ENCODE measurements around the gene CHPT1.

The CHPT1 gene

DNA sequence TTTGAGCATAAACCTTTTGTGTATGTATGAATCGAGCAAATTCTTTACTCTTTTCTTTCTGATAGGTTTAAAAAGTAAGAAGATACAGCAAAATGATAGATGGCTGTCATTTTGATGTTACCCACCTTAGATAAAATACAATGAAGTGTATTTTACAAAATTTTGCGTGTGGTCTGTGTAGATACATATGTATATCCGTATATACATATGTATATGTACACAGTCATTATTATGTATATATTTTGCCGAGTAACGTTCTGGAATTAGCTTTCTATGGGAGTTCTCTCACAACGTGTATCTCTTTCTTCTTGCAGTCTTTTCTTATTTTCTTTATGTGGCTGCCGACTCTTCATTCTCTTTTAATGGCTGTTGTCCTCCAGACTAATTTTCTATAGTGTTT is 32.4 kb upstream of the CHPT1 start:
- Histone ChIP-seq H3K79me2 (ENCODE audit: insufficient read depth, low read length) (no peaks in the 10 kb centered on the region), H2AFZ (ENCODE audit: low read depth, low read length) (no peak overlapping the region), H3K9me3 (ENCODE audit: insufficient read depth, low read length, severe bottlenecking) (no peaks in the 10 kb centered on the region), H4K20me1 (ENCODE audit: insufficient read depth, low read length) (no peaks in the 10 kb centered on the region), H3K4me2 (ENCODE audit: insufficient read depth, low read length) (no peak overlapping the region), H3K4me1 (ENCODE audit: insufficient read depth, low read length) (no peaks in the 10 kb centered on the region), H3K36me3 (ENCODE audit: insufficient read depth, low read length) (no peaks in the 10 kb centered on the region), H3K27me3 (ENCODE audit: insufficient read depth, low read length, poor library complexity) (peaks cover 3% of the 10 kb centered on the region), H3K9ac (ENCODE audit: low read depth, low read length) (no peak overlapping the region), H3K27ac (ENCODE audit: low read length) (no peak overlapping the region), H3K4me3 (ENCODE audit: low read depth in 1 of 2, low read length in 2 of 2) (no peak overlapping the region)
- DNase-seq (no peak), ATAC-seq (ENCODE audit: insufficient read depth, low read depth) (no peak)
- TF ChIP-seq, protein P1, sequence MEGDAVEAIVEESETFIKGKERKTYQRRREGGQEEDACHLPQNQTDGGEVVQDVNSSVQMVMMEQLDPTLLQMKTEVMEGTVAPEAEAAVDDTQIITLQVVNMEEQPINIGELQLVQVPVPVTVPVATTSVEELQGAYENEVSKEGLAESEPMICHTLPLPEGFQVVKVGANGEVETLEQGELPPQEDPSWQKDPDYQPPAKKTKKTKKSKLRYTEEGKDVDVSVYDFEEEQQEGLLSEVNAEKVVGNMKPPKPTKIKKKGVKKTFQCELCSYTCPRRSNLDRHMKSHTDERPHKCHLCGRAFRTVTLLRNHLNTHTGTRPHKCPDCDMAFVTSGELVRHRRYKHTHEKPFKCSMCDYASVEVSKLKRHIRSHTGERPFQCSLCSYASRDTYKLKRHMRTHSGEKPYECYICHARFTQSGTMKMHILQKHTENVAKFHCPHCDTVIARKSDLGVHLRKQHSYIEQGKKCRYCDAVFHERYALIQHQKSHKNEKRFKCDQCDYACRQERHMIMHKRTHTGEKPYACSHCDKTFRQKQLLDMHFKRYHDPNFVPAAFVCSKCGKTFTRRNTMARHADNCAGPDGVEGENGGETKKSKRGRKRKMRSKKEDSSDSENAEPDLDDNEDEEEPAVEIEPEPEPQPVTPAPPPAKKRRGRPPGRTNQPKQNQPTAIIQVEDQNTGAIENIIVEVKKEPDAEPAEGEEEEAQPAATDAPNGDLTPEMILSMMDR (IDR thresholded peaks at IDR 0.05; ENCODE audit: borderline replicate concordance, extremely low read depth, low read length, poor library complexity, severe bottlenecking): no peak
- no peak for TF ChIP-seq EZH2 (IDR thresholded peaks at IDR 0.05; ENCODE audit: borderline replicate concordance, low read depth, low read length, severe bottlenecking)

DNA sequence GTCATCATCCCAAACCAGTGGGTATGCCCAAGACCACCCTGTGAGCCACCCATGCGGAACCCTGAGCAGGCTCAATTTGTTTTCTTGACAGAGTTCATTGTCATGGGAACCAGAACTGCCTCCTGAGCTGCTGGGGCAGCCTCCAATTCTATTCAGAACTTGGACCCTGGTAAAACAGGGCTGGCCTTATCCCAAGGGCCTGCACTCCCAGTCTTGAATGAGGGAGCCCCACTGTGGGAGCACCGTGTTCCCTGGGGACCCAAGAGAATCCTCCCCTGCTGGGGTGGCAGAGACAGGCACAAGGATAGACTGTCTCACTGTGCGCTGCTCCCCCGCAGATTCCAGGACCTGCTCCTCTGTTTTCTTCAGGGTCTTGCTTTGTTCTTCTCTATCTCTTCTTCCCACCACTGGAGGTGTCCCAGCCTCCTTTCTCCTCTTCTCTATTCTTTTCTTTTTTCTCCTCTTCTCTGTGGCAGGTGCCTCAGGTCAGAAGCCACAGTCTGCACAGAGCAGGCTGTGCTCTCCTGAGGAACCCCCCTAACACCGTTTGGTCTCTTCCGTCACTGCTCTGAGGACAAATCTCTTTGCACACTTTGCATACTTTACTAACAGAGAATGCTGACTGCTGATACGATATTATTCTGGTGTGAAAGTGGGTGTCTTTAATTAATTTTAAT is 31.2 kb upstream of the CHPT1 start:
- ATAC-seq (ENCODE audit: insufficient read depth, low read depth): no peak
- H2AFZ ChIP-seq (ENCODE audit: low read depth, low read length): no peak overlapping the region

DNA sequence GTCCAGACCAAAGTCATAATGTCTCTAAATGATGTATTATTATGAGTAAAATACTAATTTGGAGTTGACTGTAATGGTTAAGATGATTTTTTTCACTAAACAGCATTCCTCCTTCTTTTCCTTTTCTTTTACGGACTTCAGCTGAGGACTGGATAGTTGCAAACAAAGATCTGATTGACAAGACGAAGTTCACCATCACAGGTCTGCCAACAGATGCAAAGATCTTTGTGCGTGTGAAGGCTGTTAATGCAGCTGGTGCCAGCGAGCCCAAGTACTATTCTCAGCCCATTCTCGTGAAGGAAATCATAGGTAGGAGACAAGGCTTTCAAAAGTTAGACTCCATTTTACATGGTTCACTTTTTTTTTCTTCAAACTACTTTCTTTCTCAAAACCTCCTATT is 29.8 kb upstream of the CHPT1 start:
- Histone ChIP-seq H3K36me3 (ENCODE audit: insufficient read depth, low read length) (no peaks in the 10 kb centered on the region), H3K27me3 (ENCODE audit: insufficient read depth, low read length, poor library complexity) (peaks cover 3% of the 10 kb centered on the region), H3K27ac (ENCODE audit: low read length) (no peak overlapping the region), H3K79me2 (ENCODE audit: insufficient read depth, low read length) (no peaks in the 10 kb centered on the region), H2AFZ (ENCODE audit: low read depth, low read length) (no peak overlapping the region; the same call in 1 of the 2 replicates), H3K4me1 (ENCODE audit: insufficient read depth, low read length) (peaks cover 5% of the 10 kb centered on the region; the same call in 1 of the 2 replicates), H3K9me3 (ENCODE audit: insufficient read depth, low read length, severe bottlenecking) (no peaks in the 10 kb centered on the region), H4K20me1 (ENCODE audit: insufficient read depth, low read length) (no peaks in the 10 kb centered on the region), H3K4me2 (ENCODE audit: insufficient read depth, low read length) (no peak overlapping the region), H3K4me3 (ENCODE audit: low read depth in 1 of 2, low read length in 2 of 2) (no peak overlapping the region), H3K9ac (ENCODE audit: low read depth, low read length) (no peak overlapping the region)
- DNase-seq (no peak), ATAC-seq (ENCODE audit: insufficient read depth, low read depth) (no peak)
- TF ChIP-seq, protein P1 (IDR thresholded peaks at IDR 0.05; ENCODE audit: borderline replicate concordance, extremely low read depth, low read length, poor library complexity, severe bottlenecking): no peak
- TF ChIP-seq EZH2 (IDR thresholded peaks at IDR 0.05; ENCODE audit: borderline replicate concordance, low read depth, low read length, severe bottlenecking): no peak

More for the DNA sequence above, 31.2 kb upstream of the CHPT1 start:
- H4K20me1 ChIP-seq (ENCODE audit: insufficient read depth, low read length): no peaks in the 10 kb centered on the region
- DNase-seq: no peak
- no peak overlapping the region for H3K9ac ChIP-seq (ENCODE audit: low read depth, low read length)
- no peaks in the 10 kb centered on the region for H3K36me3 ChIP-seq (ENCODE audit: insufficient read depth, low read length)
- peaks cover 3% of the 10 kb centered on the region for H3K27me3 ChIP-seq (ENCODE audit: insufficient read depth, low read length, poor library complexity)
- no peaks in the 10 kb centered on the region for H3K79me2 ChIP-seq (ENCODE audit: insufficient read depth, low read length)
- H3K4me2 ChIP-seq (ENCODE audit: insufficient read depth, low read length): no peak overlapping the region
- H3K4me1 ChIP-seq (ENCODE audit: insufficient read depth, low read length): 0 out of 2 replicates have a peak, but pooled peaks cover under 1% of the 10 kb centered on the region
- no peaks in the 10 kb centered on the region for H3K9me3 ChIP-seq (ENCODE audit: insufficient read depth, low read length, severe bottlenecking)
- H3K4me3 ChIP-seq (ENCODE audit: low read depth in 1 of 2, low read length in 2 of 2): no peak overlapping the region
- no peak overlapping the region for H3K27ac ChIP-seq (ENCODE audit: low read length)
- TF ChIP-seq, protein P1 (IDR thresholded peaks at IDR 0.05; ENCODE audit: borderline replicate concordance, extremely low read depth, low read length, poor library complexity, severe bottlenecking): no peak
- TF ChIP-seq EZH2 (IDR thresholded peaks at IDR 0.05; ENCODE audit: borderline replicate concordance, low read depth, low read length, severe bottlenecking): no peak

Data from DND-41 (cell line).